Stimulated activated CD8-positive, alpha-beta memory T cell treated with anti-CD3 and anti-CD28 coated beads, Interleukin-7, amount 100 ng/mL, for 1 hour (primary cell): ENCODE data around the gene GPD1L.
"Not testable (repeated sequence)": the region's sequence is repeated elsewhere in the genome, so short reads cannot be mapped to it uniquely, and the experiment has no call there.

Experiments
- DNase-seq, 2 donors: peaks; one replicate each; pipeline ENCODE4 v3.0.0-alpha.2; 2020; ENCODE audit warnings: low read depth in 2 of 2

The GPD1L gene

DNA sequence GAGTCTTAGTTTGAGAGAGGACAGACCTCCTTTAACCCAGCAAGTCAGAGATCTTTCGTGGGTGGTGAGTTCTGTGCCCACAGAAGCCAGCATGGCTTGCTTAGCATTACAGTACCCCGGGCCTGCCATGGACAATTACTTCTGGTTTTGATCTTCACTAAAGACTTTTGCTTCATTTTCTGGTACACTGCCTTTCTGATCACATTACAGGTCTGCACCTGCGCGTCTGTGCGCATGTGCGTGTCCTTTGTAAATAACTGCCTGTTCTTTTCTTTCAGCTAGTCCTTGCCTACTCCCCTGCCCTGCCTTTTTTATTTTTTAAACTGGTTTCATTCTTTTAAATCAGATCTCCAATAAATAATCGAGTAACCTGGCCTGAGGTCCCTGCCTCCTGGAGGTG lies 74.9 kb downstream of the GPD1L start:
- DNase-seq = no peak

DNA sequence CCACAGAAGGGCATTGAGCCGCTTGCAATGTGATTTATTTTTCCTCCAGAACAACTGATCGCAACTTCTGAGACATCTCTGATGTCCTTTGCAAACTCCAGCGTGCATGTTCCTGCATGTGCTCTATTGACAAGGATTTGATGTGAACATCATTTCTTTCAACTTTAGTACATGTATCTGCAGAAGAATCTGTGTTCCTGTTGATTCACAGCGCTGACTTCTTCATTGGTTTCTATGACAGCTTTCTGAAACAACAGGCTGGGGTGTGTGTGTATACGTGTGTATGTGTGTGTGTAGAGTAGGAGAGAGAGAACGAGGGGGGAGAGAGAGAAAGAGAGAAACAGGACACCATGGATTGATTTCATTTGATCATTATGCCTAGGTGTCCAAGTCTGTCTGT lies 75.4 kb downstream of the GPD1L start:
- no peak for DNase-seq

GRCh38 chr3:32184187-32184730 lies 77.8 kb downstream of the GPD1L start:
- no peak for DNase-seq

- no peak for DNase-seq
Observed at GRCh38 chr3:32186097-32186496, 79.7 kb downstream of the GPD1L start.

GRCh38 chr3:32186876-32187275 lies 80.5 kb downstream of the GPD1L start:
- no peak for DNase-seq

GRCh38 chr3:32189693-32190092 lies 83.3 kb downstream of the GPD1L start:
- DNase-seq = no peak

DNA sequence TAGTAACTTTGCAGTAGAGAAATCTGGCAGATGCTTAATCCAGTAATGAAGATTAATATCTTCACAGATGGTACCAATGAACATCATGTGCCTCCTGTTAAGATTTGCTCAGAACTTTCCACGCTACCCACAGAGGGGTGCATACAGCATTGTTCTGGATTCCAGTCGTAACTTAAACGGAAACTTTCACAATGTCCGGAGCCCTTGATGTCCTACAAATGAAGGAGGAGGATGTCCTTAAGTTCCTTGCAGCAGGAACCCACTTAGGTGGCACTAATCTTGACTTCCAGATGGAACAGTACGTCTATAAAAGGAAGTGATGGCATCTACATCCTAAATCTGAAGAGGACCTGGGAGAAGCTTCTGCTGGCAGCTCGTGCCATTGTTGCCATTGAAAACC lies 84.1 kb downstream of the GPD1L start:
- not testable (repeated sequence) for DNase-seq

GRCh38 chr3:32193101-32193500 lies 86.7 kb downstream of the GPD1L start:
- no peak for DNase-seq

GRCh38 chr3:32194653-32195052 lies 88.2 kb downstream of the GPD1L start:
- no peak for DNase-seq

DNA sequence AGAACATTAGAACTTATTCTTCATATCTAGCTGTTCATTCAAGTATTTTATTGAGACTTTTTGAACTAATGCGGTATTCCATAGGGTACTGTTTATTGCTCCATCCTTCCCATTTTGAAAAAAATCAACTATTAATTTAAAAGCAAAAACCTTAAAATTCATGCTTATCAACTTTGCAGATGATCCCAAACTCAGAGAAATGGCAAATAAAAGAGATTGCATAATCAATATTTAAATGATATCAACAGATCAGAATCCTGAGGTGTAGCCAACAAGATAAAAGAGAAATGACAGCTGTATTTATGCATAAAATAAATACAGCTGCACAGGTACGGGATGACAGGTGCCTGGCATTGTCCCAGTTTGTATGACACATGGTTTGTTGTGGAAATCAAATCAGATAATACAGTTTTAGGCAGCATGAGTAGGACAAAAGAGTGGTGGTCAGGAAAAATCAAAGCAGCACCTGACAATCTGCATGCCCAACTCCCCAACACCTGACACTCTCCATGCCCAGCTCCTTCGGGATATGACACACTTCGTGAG lies 89.6 kb downstream of the GPD1L start:
- DNase-seq = no peak

DNA sequence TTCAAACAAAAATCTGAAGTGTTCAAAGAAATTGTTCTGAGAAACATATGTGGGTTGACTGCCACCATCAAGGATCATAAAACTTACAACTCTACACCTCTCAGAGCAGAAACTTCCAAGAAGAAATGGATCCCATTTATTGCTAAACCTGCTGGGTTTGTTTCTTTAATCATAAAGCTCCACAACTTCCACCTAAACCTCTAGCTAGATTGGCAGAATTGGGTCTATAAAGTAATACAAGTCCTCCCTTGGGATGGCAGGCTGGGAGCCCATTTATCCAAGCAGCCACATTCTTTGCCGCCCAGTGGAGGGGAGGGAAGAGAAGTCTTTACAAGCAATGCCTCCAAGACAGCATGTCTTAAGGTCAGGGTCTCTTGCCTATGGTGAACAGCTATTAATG lies 91.6 kb downstream of the GPD1L start:
- DNase-seq = no peak

GRCh38 chr3:32198714-32199113 lies 92.3 kb downstream of the GPD1L start:
- no peak for DNase-seq

DNA sequence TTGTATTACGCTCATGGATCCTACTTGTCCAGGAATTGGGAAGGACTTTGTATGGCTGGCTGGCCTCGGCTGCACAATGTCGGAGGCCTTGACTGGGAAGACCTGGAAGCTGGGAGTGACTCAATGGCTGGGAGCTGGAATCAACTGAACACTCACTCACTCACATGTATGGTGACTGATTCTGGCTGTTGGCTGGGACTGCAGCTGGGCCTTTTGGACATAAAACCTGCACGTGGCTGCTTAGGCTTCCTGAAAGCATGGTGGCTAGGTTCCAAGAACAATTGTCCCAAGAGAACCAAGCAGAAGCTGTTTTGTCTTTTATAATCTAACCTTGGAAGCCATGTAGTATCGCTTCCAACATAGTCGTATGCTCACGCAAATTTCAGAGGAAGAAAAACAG lies 94.1 kb downstream of the GPD1L start:
- no peak for DNase-seq

DNA sequence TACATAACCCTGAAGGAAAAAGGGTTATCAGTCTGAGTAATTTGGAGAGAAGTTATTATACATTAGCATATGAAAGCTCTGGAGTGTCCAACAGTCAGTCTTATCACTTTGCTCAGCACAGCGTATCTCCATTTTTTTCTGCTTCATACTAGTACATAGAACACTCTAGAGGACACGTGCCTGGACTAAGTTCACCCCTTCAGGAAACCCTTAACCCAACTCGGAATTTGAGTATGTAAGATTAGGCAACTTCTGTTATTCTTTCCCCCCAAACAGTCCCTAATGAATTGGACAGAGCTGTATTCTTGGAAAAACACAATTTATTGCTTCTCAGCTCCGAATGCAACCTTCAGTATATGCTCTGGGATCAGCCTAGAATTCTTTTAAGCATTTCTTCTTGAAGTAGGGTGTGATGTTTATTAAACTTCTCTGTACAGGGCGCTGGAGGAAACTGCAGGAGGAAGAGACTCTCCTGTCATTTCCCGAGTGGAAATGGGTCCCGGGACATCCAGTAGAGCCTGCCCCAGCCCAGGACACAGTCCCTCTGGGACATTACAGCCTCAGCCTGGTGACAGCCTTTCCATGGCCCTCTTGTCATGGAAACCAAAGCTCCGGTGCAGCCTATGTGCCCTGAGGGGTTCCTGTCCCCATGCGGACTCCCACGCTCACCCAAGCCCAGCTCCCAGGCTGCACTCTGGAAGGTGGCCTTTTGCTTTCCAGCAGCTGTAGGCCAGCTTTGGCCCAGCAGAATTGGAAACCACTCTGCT lies 94.8 kb downstream of the GPD1L start:
- no peak for DNase-seq

DNA sequence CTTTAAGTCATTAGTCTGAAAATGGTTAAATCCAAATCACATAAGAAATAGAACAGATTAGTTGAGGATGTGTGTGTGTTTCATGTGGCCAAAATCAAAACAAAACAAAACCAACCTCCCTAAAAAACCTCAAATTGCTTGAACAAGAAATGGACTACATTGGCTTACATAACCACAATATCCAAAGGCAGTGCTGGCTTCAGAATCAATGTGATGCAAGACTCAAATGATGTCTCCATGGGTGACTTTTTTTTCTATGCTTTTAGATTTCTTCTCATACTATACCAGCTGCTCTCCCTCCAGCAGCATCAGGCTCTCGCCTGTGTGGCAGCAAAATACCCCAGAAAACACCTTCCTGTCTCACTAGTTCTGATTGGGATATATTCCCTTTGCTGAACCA lies 96.1 kb downstream of the GPD1L start:
- no peak for DNase-seq

GRCh38 chr3:32203854-32204253 lies 97.4 kb downstream of the GPD1L start:
- DNase-seq = no peak

- DNase-seq = no peak
Observed at GRCh38 chr3:32208447-32208846, 102.0 kb downstream of the GPD1L start.

DNA sequence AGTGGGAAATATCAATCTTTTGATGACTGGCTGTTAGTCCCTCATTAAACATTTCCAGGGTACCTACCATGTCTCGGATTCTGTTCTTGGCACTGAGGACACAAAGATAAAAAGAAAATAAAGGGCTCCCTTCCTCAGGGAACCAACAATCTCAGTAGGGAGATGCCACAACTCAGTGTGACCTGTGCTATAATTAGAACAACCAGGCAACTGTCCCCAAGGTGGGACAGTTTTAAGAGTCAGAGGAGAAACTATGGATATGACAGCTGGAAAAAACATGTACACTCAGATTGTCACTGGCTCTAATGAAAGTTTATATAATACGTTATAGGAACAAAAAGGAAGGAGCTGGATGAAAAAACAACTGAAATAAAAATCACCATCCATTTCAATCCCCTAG lies 108.8 kb downstream of the GPD1L start:
- no peak for DNase-seq

DNA sequence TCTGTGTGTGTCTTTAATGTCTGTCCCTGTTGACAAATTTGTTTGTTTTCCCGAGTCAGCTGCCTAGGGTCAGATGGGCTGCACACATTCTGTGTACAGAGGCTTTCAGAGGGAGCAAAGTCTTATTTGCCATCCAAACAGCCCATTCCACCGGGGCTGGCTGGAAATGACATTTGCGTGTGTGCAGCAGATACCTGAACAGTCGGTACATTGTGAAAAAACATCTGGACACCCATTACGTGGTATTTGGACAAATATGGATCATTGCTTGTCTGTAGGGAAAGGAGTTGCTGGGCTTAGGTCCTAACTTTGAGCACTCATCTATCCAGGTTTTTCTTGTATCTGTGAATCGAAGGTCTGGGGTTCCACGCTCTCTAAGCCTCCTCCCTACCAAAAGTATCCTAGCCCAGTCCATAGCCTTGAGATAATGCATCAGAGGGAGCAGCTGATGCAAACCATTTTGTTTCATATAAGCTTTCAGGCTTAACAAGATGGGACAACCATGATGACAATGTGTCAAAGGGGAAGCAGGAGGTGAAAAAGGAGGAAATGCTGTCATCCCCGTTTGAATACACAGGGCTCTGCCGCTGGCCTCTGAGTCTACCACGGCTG lies 109.9 kb downstream of the GPD1L start:
- no peak for DNase-seq

DNA sequence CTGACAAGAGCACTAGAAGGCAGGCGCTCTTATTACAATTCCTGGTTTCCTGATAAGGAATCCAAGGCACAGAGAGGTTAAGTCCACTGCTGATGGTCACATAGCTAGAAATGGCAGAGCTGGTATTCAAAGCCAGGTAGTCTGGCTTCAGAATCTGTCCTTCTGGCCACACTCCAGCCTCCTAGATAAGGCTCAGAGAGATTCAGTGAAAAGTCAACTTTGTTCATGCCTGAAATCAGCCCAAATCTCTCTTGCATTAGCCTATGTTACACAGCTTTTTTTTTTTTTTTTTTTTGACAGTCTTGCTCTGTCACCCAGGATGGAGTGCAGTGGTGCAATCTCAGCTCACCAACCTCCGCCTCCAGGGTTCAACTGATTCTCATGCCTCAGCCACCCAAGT lies 110.9 kb downstream of the GPD1L start:
- DNase-seq = no peak
